ENCODE data around the gene HOXD12. TPM values are rescaled to one million over a fixed set of nuclear protein-coding genes. Genes with fewer than 3 reads are reported as not detected.

Gene HOXD12
- total RNA-seq, 1 experiment from 2014 or later = 0.58 TPM

DNA sequence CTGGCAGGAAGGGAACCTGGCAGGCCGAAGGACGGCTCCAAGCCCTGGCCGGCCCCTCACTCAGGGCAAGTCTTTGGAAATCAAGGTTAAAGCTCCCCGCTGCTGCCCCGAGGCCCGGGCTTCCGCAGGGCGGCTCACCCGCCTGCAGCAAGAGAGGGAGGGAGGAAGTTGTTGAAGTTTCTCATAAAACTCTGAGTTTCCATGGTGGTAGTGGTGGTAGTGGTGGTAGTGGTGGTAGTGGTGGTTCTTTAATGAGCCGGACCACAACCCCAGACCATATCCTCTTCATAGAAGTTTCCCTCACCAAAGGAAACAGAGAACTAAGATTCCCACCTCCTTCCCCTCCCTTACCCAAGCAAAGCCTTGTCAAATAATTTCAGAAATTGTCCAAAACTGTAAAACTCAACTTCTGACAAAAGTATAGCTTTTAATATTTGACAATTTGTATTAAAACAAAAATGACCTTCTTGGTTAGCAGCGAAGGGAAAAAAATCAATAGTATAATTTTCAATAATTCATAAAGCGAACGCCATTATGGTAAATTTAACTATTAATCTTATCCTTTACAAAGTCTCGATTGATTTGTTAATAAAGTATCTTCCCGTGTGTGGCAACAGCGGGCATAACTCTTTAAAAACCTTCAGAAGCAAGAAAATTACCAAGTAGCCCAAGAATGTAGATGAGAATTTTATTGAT is 15.5 kb downstream of the HOXD12 start:
- H3K27me3 ChIP-seq (replicated peaks; ENCODE audit: insufficient read depth, low read depth, low read length, poor library complexity) = no peaks in the 10 kb centered on the region
- H3K4me3 ChIP-seq (ENCODE audit: low read depth, low read length, poor library complexity, severe bottlenecking) = peak overlapping the region; percentile 73
- ChIA-PET POLR2A (ENCODE audit: low non-redundant PET) (no interaction called here), CTCF (interaction anchor here (1.4 kb wide), 2 partner anchors 12 to 537 kb away, joined by 3 read pairs; no protein-coding TSS in a partner anchor)
- TF ChIP-seq, protein P1, sequence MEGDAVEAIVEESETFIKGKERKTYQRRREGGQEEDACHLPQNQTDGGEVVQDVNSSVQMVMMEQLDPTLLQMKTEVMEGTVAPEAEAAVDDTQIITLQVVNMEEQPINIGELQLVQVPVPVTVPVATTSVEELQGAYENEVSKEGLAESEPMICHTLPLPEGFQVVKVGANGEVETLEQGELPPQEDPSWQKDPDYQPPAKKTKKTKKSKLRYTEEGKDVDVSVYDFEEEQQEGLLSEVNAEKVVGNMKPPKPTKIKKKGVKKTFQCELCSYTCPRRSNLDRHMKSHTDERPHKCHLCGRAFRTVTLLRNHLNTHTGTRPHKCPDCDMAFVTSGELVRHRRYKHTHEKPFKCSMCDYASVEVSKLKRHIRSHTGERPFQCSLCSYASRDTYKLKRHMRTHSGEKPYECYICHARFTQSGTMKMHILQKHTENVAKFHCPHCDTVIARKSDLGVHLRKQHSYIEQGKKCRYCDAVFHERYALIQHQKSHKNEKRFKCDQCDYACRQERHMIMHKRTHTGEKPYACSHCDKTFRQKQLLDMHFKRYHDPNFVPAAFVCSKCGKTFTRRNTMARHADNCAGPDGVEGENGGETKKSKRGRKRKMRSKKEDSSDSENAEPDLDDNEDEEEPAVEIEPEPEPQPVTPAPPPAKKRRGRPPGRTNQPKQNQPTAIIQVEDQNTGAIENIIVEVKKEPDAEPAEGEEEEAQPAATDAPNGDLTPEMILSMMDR (conservative IDR thresholded peaks at IDR 0.05; ENCODE audit: low read depth, low read length) = no peak
- TF ChIP-seq EZH2 (IDR thresholded peaks at IDR 0.05; ENCODE audit: borderline replicate concordance, low read depth, low read length, poor library complexity, severe bottlenecking) = no peak
- H3K4me1 ChIP-seq (ENCODE audit: insufficient read depth, low read length, poor library complexity, severe bottlenecking) = peaks cover 29% of the 10 kb centered on the region
- peaks cover 85% of the 10 kb centered on the region for H3K36me3 ChIP-seq (ENCODE audit: insufficient read depth, low read length, poor library complexity, severe bottlenecking)
- peak overlapping the region; percentile 88 for H3K27ac ChIP-seq (ENCODE audit: low read depth, low read length, poor library complexity, severe bottlenecking)
- no peaks in the 10 kb centered on the region for H3K9me3 ChIP-seq (ENCODE audit: low read depth, low read length, poor library complexity, severe bottlenecking)
- intact Hi-C loops (cut with micrococcal nuclease; ENCODE audit: unreplicated experiment) = no loop called here
- DNase-seq (ENCODE audit: low spot score) = no peak
- no TSS peak for BruUV-seq (replicated peaks)

DNA sequence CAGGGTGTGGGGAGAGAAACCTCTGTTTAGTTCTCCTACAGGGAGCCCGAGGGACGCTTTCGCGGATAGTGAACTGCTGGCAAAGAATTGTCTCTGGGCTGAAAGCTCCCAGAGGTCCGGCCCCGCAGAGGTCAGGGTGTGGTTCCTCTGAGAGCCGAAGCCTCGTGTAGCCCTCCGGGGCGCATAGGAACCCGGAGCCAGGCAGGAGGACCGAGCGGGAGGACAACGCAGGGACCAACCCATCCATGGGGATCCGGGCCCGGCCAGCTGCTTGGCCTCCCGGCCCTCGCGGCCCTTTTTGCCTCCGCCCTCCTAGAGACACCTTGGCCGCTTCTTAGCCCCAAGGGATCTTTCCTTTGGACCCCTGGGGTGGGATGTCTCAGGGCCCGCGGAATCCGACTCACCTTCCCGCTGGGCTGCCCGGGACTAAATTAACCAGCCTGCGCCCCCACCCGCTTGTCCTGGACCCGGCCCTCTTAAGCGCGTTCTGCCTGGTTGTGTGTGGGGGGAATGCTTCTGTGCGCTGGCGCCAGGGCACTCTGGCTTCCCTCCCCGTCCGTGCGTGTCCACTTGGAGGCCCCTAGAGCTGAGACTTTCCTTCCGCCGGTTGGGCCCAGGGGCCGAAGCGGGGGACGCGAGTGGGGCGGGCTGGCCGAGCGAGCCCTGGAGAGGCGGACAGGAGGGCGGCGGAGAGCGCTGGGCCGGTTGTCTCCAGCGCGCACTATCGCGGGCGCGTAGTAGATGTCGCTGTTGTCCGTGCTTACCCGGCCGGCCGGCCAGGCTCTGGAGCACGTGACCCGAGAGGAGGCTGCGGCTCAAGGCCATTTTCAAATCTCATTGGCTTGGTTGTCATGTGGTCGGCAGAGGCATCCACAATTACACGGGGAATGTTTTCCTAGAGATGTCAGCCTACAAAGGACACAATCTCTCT is 16.6 kb downstream of the HOXD12 start, which contains the start of gene HOXD10:
Gene HOXD10 (plus strand): TSS at position 896 of the 931 bp plus-strand sequence. CDS start 56 bp downstream, outside the sequence.
- Histone ChIP-seq H3K27me3 (replicated peaks; ENCODE audit: insufficient read depth, low read depth, low read length, poor library complexity) (no peaks in the 10 kb centered on the region), H3K4me3 (ENCODE audit: low read depth, low read length, poor library complexity, severe bottlenecking) (peak within 1 kb of the TSS; percentile 73), H3K36me3 (ENCODE audit: insufficient read depth, low read length, poor library complexity, severe bottlenecking) (peaks cover 85% of the 10 kb centered on the region), H3K9me3 (ENCODE audit: low read depth, low read length, poor library complexity, severe bottlenecking) (no peaks in the 10 kb centered on the region), H3K4me1 (ENCODE audit: insufficient read depth, low read length, poor library complexity, severe bottlenecking) (peaks cover 37% of the 10 kb centered on the region), H3K27ac (ENCODE audit: low read depth, low read length, poor library complexity, severe bottlenecking) (peak within 1 kb of the TSS; percentile 88)
- CTCF ChIA-PET = no interaction called here
- DNase-seq (ENCODE audit: low spot score) = peak; percentile 89
- intact Hi-C loops (cut with micrococcal nuclease; ENCODE audit: unreplicated experiment) = no loop called here
- POLR2A ChIA-PET (ENCODE audit: low non-redundant PET) = no interaction called here
- no peak for TF ChIP-seq EZH2 (IDR thresholded peaks at IDR 0.05; ENCODE audit: borderline replicate concordance, low read depth, low read length, poor library complexity, severe bottlenecking)
- TF ChIP-seq, protein P1 (conservative IDR thresholded peaks at IDR 0.05; ENCODE audit: low read depth, low read length) = peak; percentile 53
- TSS peak; percentile 39 for BruUV-seq (replicated peaks)

DNA sequence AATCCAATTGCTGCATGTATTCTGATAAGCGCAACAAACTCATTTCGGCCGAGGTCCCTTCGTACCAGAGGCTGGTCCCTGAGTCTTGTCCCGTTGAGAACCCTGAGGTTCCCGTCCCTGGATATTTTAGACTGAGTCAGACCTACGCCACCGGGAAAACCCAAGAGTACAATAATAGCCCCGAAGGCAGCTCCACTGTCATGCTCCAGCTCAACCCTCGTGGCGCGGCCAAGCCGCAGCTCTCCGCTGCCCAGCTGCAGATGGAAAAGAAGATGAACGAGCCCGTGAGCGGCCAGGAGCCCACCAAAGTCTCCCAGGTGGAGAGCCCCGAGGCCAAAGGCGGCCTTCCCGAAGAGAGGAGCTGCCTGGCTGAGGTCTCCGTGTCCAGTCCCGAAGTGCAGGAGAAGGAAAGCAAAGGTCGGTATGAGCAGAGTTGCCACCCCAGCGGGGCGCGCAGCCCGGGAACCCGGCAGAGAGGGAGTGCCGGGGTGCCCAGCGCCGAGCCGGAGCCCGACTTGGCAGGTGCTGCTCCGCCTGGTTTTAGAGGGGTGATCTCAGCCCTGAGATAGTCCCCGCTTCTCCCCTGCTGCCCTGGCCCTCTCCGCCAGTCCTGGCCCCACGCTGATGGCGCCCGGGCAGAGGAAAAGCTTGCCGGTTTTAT is 17.7 kb downstream of the HOXD12 start:
- Histone ChIP-seq H3K9me3 (ENCODE audit: low read depth, low read length, poor library complexity, severe bottlenecking) (no peaks in the 10 kb centered on the region), H3K27ac (ENCODE audit: low read depth, low read length, poor library complexity, severe bottlenecking) (peak overlapping the region; percentile 88), H3K27me3 (replicated peaks; ENCODE audit: insufficient read depth, low read depth, low read length, poor library complexity) (no peaks in the 10 kb centered on the region), H3K36me3 (ENCODE audit: insufficient read depth, low read length, poor library complexity, severe bottlenecking) (peaks cover 83% of the 10 kb centered on the region), H3K4me1 (ENCODE audit: insufficient read depth, low read length, poor library complexity, severe bottlenecking) (peaks cover 47% of the 10 kb centered on the region), H3K4me3 (ENCODE audit: low read depth, low read length, poor library complexity, severe bottlenecking) (peak overlapping the region; percentile 73)
- TF ChIP-seq, protein P1 (conservative IDR thresholded peaks at IDR 0.05; ENCODE audit: low read depth, low read length) = no peak
- DNase-seq (ENCODE audit: low spot score) = peak; percentile 20
- ChIA-PET POLR2A (ENCODE audit: low non-redundant PET) (no interaction called here), CTCF (interaction anchor here (0.5 kb wide), 1 partner anchor 9 kb away, joined by 7 read pairs; no protein-coding TSS in a partner anchor)
- intact Hi-C loops (cut with micrococcal nuclease; ENCODE audit: unreplicated experiment) = no loop called here
- no TSS peak for BruUV-seq (replicated peaks)
